Activated T-helper 9 cell treated with anti-CD3 and anti-CD28 coated beads, Interleukin-2, amount 50 U/mL, for 16 hours (primary cell): ENCODE results near the gene CKM.
"Not testable (repeated sequence)": the region's sequence is repeated elsewhere in the genome, so short reads cannot be mapped to it uniquely, and the experiment has no call there.

Source experiments
- DNase-seq: peaks from one replicate; pipeline ENCODE4 v3.0.0-alpha.2; 2020; ENCODE audit warnings: low read depth

The CKM gene

DNA sequence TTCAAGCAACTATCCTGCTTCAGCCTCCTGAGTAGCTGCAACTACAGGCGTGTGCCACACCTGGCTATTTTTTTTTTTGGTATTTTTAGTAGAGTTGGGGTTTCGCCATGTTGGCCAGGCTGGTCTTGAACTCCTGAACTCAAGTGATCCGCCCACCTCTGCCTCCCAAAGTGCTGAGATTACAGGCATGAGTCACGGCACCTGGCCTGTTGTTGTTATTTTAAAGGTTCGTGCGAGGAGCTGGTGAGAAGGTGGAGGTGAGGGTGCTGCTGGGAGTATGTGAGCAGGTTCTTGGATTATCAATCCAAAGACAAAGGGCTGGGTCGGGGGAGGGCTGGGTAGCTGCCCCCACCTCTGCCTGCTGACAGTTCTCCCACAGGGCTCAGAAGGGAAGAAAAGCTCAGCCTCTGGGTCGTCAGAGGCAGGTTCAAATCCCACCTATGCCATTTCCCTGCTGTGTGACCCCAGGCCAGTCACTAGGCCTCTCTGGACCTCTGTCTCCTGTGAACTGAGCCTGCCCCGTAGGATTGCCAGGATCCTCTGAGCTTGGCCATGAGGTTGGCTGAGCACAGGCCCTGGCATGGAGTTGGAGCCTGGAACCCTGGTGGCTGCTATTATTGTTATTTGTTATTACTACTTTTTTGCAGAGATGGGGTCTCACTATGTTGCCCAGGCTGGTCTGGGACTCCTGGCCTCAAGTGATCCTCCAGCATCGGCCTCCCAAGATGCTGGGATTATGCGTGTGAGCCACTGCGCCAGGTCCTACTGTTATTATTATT, 1.5 kb downstream of the CKM start:
- DNase-seq: no peak

DNA sequence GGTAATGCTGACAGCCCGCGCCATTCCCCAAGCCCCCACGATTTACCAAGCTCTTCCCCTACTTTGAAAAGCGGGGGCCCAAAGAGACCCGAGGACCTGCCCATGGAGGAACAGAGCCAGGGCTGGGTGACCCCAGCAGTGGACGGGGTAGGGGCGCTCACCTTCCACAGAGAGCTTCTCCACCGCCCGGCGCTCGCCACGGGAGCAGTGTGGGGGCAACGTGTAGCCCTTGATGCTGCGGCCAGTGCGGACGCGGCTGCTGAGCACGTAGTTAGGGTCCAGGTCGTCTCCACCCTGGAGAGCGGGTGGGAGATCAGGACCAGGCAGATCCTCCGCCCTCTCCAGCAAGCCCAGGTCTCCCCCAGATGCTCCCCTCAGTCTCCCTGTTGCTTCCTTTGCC, 7.4 kb downstream of the CKM start:
- DNase-seq: no peak

DNA sequence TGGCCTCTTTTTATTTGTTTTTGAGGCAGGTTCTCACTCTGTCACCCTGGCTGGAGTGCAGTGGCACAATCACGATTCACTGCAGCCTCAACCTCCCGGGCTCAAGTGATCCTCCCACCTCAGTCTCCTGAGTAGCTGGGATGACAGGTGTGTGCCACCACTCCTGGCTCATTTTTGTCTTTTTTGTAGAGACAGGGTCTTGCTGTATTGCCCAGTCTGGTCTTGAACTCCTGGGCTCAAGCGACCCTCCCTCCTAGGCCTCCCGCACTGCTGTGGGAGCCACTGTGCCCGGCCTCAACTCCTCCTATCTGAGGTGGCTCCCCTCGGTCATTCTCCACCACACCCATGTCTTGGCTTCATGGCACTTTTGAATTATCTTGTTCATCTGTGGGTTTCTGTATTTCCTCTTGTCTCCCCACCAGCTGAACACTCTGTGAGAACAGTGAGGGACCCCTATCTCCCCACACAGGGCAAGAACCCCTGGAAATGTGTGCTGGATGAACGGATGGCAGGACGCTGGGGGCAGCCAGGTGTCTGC, 7.9 kb downstream of the CKM start:
- DNase-seq: no peak

DNA sequence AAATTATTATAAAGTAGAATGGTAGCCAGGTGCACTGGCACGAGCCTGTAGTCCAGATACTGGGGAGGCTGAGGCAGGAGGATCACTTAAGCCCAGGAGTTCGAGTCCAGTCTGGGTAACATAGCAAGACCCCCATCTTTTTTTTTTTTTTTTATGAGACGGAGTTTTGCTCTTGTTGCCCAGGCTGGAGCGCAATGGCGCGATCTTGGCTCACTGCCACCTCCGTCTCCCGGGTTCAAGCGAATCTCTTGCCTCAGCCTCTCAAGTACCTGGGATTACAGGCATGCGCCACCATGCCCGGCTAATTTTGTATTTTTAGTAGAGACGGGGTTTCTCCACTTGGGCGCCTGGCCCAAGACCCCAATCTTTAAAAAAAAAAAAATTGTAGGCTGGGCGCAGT, 10.4 kb downstream of the CKM start:
- DNase-seq: not testable (repeated sequence)

DNA sequence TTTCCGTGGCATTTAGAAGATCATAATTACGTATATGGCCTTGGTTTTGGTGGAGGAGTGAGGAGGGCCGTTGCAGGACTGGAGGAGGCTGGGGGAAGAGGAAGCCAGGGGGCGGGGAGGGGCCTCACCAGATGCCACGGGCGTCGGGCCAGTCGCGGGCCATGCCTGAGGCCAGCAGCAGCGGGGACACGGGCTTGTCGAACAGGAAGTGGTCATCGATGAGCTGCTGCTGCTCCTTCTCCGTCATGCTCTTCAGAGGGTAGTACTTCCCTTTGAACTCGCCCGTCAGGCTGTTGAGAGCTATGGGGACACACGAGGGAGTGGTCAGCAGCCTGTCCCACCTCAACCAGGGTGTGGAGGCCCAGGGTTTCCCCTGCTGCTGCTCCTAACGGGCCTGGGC, 11.1 kb downstream of the CKM start:
- DNase-seq: no peak

DNA sequence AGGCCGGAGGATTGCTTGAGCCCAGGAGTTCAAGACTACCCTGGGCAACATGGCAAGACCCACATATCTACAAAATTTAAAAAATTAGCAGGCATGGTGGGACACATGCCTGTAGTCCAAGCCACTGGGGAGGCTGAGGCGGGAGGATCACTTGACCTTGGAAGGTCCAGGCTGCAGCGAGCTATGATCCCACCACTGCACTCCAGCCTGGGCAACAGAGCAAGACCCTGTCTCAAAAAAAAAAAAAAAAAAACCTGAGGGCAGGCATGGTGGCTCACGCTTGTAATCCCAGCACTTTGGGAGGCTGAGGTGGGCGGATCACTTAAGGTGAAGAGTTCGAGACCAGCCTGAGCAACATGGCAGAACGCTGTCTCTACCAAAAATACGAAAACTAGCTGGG, 13.4 kb downstream of the CKM start:
- not testable (repeated sequence) for DNase-seq

DNA sequence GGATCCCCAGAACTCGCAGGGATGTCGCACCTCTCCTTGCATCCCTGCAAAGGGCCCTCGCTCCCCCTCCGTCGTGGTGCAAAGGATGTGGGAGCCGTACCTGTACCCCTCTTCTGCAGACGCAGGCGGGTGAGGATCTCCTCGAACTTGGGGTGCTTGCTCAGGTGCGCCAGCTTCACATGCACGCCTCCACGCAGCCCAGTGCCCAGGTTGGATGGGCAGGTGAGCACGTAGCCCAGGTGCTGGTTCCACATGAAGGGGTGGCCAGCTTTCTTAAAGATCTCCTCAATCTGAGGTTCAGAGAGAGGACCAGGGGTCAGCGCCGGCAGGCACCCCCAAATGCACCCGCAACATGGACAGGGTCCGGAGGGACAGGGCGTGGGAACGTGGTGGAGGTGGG, 15.3 kb downstream of the CKM start:
- no peak for DNase-seq

DNA sequence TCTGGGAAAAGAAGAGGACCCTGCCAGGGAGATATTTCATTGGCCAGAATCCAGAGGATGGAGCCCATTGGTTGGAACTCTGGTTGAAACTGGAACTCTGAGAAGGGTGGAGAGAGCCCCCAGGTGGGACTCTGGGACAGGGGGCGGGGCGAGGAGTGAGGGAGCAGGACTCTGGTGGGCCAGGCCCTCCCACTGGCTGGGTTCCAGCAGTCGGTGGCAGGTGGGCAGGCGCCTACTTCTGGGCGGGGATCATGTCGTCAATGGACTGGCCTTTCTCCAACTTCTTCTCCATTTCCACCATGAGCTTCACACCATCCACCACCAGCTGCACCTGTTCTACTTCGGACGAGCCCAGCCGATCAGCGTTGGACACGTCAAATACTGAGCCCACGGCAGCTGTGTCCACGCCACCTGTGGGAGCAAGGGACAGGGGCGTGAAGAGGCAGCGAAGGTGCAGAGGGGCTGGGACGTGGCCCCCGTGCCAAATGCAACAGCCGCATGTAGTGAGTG, 16.1 kb downstream of the CKM start:
- no peak for DNase-seq

DNA sequence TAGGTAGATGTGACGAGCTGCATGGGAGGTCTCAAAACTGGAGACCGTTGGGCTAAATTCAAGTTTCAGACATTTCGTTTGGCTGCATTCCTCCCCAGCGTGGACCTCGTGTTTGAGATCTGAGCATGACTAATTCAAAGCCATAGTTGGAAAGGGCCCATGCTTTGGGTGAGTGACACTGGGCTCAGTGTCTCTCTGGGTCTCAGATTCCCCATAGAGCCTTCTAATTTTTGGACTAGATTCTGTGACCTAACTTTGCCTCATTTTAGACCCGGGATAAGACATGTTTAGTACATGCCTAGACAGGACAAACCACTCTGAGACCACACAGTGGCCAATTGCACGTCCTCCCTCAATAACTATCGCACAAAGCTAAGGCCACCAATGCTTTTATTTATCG, 16.6 kb downstream of the CKM start:
- no peak for DNase-seq

DNA sequence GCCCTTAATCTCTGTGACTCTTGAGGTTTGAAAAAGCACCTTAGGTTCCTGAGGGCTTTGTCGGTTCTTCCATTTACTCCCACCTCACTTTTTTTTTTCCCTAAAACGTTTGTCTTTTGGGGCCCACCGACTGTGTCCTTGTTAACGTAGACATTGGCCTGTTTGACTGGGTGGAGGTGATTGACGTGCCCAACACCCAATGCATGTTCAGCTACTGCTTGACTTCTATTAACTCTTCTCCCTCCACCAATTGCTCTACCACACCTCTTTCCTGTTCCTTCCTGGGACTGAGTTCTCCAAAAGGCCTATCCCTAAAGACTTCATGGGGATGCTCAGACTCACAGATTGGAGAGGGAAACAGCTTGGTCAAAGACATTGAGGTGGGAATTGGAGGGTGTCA, 17.3 kb downstream of the CKM start:
- DNase-seq: no peak

DNA sequence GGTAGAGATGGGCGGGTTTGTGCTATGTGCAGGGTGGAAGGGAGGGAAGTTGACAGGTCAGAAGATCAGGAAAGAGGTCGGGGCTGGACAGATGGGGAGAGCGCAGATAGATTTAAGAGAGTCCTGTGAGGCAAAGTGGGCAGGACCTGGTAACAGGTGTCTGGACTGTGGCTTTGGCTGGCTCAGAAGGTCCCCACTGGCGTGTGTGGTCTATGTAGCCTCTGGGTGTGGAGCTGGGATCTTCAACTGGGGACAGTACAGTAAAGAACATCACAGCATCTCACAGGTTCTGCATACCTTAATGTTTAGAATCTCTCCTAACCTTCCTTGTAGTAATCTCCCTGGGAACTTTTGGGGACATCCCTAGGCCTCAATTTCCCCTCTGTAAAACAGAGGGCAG, 17.7 kb downstream of the CKM start:
- DNase-seq: no peak

DNA sequence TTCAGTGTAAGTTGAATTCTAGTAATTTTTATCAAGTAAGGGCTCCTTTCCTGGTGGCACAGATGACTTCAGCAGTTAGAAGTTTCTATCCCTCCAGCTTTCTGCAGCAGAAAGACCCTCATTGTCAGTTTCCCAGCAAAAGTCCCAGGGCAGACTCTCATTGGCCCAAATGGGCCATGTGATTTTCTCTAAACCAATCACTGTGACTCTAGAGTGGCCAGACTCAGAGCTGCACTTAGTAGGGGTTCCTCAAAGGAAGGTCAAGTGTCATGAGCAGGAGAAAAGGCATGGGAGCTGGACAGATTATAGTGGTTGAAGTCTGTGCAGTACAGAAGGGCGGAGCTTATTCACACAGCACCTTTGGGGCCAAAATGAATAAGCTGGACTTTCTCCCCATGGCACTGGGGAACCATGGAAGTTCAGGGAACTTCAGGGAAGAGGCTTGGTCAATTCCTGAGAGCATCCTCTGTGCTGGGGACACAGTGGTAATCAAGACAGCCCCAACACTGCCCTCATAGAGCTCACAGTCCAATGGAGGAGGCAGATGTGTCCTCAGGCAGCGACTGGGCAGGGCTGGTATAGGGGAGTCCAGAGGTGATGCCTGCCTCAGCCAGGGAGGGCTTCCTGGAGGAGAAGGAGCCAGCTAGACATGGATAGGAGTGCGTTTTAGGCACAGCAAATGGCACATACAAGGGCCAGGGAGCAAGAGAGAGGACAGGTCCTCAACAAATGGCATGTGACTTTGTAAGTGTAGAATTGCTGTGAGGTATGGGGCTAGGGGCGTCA, 18.3 kb downstream of the CKM start:
- no peak for DNase-seq

DNA sequence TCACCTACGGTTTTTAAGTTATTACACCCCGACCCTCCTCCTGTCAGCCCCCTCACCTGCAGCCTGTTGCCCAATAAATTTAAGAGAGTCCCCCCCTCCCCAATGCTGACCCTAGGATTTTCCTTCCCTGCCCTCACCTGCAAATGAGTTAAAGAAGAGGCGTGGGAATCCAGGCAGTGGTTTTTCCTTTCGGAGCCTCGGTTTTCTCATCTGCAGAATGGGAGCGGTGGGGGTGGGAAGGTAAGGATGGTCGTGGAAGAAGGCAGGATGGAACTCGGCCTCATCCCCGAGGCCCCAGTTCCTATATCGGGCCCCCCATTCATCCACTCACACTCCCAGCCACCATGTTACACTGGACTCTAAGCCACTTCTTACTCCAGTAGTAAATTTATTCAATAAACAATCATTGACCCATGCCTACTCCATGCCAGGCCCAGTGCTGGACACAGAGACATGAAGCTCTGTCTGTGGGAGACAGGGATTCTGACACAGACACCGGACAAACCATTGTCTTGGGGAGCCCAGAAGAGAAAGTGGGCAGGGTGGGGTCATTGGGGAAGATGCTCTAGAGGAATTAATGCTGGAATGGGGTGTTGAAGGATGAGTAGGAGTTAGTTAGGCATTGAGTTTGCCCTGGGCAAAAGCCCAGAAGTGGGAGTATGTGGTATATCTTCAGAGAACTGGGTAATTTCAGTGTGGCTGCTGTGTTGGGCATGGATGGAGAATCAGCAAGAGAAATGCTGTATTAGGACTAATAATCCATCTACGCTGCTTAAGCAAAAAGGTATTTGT, 19.2 kb downstream of the CKM start:
- DNase-seq: no peak

DNA sequence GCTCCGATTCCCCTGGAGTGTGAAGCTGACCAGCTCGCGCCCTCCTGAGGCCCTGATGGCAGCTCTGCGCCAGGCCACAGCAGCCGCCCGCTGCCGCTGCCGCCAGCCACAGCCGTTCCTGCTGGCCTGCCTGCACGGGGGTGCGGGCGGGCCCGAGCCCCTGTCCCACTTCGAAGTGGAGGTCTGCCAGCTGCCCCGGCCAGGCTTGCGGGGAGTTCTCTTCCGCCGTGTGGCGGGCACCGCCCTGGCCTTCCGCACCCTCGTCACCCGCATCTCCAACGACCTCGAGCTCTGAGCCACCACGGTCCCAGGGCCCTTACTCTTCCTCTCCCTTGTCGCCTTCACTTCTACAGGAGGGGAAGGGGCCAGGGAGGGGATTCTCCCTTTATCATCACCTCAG, 20.3 kb downstream of the CKM start:
- DNase-seq: no peak

DNA sequence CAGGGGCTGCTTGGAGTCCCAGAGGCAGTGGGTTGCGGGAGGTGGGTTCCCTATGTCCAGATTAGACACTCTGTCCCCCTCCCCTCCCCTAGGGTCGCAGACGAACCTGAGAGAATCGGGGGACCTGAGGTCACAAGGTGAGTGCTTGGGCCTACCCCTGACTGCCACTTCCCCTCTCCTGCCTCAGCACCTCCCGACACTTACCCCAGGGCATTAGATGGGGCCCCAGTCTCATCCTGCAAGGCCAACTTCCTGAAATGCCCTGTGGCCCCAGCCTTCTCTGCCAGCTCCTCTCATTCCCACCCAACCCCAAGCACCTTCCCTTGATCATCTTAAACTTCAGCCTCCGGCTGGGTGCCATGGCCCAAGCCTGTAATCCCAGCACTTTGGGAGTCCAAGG, 23.0 kb downstream of the CKM start:
- DNase-seq: no peak

DNA sequence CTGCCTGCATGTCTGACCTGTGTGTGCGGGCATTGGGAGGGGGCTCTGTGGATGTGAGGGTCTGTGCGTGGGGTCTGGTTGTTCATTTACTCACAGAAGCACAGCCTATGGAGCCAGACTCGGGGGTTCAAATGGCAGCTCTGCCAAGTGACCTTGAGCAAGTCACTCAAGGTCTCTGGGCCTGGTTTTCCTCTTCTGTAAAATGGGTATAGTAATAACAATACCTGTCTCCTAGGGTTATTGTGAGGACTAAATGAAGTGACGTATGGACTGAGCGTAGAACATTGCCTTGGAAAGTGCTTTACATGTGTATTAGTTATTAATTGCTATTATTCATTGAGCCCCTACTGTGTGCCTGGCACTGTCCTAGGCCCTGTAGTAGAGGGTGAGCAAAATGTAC, 24.4 kb downstream of the CKM start:
- DNase-seq: no peak

DNA sequence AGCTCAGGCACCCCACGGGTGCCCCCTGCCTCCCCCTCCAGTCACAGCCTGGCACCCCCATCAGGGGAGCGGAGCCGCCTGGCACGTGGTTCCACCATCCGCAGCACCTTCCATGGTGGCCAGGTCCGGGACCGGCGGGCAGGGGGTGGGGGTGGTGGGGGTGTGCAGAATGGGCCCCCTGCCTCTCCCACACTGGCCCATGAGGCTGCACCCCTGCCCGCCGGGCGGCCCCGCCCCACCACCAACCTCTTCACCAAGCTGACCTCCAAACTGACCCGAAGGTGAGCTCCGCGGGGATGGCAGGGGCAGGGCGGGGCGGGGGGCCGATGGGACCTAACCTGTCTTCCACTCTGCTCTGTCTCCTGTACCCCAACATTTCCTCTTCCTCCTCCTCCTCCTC, 25.0 kb downstream of the CKM start:
- DNase-seq: no peak

DNA sequence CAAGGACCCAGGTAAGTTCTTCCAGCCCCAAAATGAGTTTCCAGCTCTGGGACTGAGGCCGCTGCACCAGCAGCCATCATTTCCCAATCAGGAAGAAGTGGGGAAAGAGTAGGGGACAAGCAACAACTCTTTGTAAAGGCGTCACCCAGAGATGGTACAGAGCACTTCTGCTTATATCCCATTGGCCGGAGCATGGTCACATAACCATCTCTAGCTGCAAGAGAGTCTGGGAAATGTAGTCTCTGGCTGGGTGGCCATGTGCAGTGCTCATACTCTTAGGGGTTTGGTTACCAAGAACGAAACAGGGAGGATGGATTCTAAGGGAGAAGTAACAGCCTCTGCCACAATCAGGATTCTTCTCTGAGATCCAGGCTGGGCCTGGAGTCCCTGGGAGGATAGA, 26.3 kb downstream of the CKM start:
- DNase-seq: no peak

DNA sequence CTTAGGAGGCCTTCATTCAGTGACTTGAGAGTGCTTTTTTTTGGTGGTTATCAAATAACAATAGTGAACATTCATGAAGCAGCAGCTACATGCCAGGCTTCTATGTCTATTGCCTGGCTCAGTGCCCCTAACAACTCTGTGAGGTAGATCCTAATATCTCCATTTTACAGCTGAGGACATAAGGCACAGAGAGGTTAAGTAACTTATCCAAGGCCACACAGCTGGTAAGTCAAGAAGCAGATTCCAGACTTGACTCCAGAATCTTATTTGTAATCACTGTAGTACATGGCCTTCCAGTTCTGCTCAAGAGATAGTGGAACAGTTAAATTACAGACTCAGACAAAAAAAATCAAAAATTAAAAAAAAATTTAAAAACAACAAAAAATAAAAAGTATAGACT, 26.8 kb downstream of the CKM start:
- DNase-seq: no peak

DNA sequence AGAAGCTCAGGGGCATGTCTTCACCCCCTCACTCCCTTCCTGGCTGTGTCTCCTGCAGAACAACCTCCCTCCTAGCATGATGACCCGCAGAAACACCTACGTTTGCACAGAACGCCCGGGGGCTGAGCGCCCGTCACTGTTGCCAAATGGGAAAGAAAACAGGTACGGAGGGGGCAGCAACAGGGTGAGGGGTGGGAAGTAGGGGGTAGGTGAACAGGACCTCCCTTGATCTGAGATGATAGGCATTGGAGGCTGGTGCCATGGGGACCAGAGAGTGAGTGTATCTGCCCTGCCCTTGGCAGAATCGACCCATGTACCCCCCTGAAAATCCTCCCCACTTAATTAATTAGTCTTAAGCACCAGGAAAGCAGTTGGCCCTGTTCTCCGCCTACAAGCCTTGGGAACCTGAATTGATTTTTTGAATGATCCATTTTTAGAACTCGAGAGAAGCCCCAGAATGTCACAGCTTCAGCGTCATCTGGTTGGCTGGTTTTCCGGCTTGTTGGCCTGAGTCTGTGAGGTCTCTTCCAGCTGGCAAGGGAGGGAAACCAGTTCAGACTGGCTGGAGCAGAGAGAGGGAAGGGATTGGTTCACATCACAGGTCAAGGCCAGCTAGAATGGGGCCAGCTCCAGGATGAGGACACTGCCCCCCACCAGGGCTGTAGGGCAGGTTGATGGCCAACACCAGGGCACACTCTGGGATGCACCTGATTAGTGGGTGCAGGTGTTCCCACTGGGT, 28.2 kb downstream of the CKM start:
- DNase-seq: no peak

DNA sequence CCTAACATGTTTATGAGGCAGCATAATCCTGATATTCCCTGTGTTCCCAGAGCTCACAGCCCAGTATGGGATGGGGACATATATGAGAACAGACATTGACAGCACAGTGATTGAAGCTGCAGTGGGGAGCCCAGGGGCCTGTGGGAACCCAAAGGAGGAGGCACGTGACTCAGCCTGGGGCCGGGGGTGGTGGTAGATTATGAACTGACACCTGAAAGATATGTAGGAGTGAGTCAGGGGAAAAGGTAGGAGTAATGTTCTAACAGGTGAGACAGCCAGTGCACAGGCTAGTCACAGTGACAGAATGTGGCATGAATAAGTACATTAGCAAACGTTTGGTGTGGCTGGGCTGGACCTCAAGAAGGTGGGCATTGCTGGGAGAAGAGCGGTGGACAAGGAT, 29.0 kb downstream of the CKM start:
- no peak for DNase-seq

DNA sequence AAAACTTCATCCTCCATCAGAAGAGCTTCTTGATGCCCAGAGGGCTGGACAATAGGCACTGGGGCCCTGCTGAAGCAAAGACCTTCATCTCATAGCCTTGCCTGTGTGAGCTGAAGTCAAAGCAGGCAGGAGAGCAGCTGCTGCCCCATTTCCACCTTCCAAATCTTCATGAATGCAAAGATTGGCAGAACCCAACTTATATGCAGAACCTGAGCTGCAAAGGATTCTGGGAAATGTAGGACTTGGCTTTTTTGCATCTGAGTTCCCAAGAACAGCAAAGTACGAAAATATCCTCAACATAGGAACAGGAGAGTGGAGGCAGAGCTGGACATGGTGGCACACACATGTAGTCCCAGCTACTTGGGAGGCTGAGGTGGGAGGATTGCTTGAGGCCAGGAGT, 30.8 kb downstream of the CKM start:
- DNase-seq: no peak
